NB4 (cell line): ENCODE data around the gene CAPN14.

Experiments used
- CTCF ChIP-seq: IDR thresholded peaks from one replicate; pipeline ENCODE4 v1.5.1; 2012; ENCODE audit warnings: low read depth, low read length
- MAX ChIP-seq: IDR thresholded peaks from 2 replicates; pipeline ENCODE4 v1.6.1; 2011; ENCODE audit warnings: low read depth, low read length
- MYC ChIP-seq: IDR thresholded peaks from 2 replicates; pipeline ENCODE4 v1.6.1; 2011; ENCODE audit warnings: low read depth, low read length
- POLR2A ChIP-seq: IDR thresholded peaks from 2 replicates; pipeline ENCODE4 v1.6.1; 2011; ENCODE audit warnings: mild to moderate bottlenecking; ENCODE audit not compliant: insufficient read length; ENCODE audit errors: extremely low read depth

- TF ChIP-seq CTCF (no peak), POLR2A (no peak), MAX (no peak), MYC (no peak)
Observed at GRCh38 chr2:31137211-31138036, 79.9 kb downstream of the CAPN14 start.
